ENCODE measurements around the gene PAQR7.

GRCh38 chr1:25815208-25816111, 60.0 kb downstream of the PAQR7 start:
- TF ChIP-seq POLR2A (IDR thresholded peaks at IDR 0.05; ENCODE audit: low read depth, low read length) (no peak), POLR2AphosphoS5 (IDR thresholded peaks at IDR 0.05; ENCODE audit: low read depth, low read length) (no peak)

All from GM12892 (cell line).